Aorta (tissue), 5 donors: ENCODE data around the gene USP6NL. TPM values are rescaled to one million over a fixed set of nuclear protein-coding genes. Genes with fewer than 3 reads are reported as not detected.

ENCODE experiments used
- ATAC-seq: fragments of 200-7000 bp; cut with Tn5 transposase; one replicate; pipeline ENCODE4 v1.9.1; 2022; ENCODE audit warnings: moderate library complexity; ENCODE audit not compliant: low FRiP score
- DNase-seq, 2 donors: peaks; one replicate each; pipeline ENCODE4 v3.0.0-alpha.2; 2020
- H3K27ac ChIP-seq, 2 donors: one replicate each; pipeline ENCODE4 v1.5.1; 2013; ENCODE audit warnings: low read length in 2 of 2, mild to moderate bottlenecking in 2 of 2, moderate library complexity in 2 of 2, control low read depth in 1 of 2, inconsistent platforms in 1 of 2, low read depth in 1 of 2
- H3K27me3 ChIP-seq, 2 donors: one replicate each; pipeline ENCODE4 v1.6.1; 2013; ENCODE audit warnings: control low read depth in 1 of 2, low read length in 1 of 2, mild to moderate bottlenecking in 1 of 2, moderate library complexity in 1 of 2; ENCODE audit not compliant: insufficient read depth in 2 of 2, control insufficient read depth in 1 of 2
- H3K36me3 ChIP-seq, 2 donors: one replicate each; pipeline ENCODE4 v1.6.1; 2013; ENCODE audit warnings: control low read depth in 1 of 2, low read length in 1 of 2, mild to moderate bottlenecking in 1 of 2; ENCODE audit not compliant: insufficient read depth in 2 of 2, control insufficient read depth in 1 of 2
- H3K4me1 ChIP-seq, 2 donors: one replicate each; pipeline ENCODE4 v1.6.1; 2013; ENCODE audit warnings: low read length in 2 of 2, control low read depth in 1 of 2, mild to moderate bottlenecking in 1 of 2, moderate library complexity in 1 of 2; ENCODE audit not compliant: insufficient read depth in 2 of 2, control insufficient read depth in 1 of 2
- H3K4me3 ChIP-seq, 2 donors: one replicate each; pipeline ENCODE4 v1.5.1; 2013; ENCODE audit warnings: low read length in 2 of 2, control low read depth in 1 of 2, mild to moderate bottlenecking in 1 of 2
- H3K9me3 ChIP-seq: one replicate; pipeline ENCODE4 v1.6.1; 2013; ENCODE audit warnings: mild to moderate bottlenecking, low read length; ENCODE audit not compliant: control insufficient read depth
- WGBS, 2 donors: extraction: QIAGEN DNeasy Blood & Tissue Kit; methylation state at CpG; one replicate each; pipeline ENCODE4 v1.1.7; 2013; 5-methylcytosine and 5-hydroxymethylcytosine counted together
- intact Hi-C, 2 donors: fragments of 100-400 bp; cut with DNase I; formaldehyde crosslinking; loops; one replicate each; pipeline versions ENCODE4 v1.14.2 to v1.15.0; 2022
- polyA plus RNA-seq, 2 donors: library from polyadenylated mRNA; stranded (reverse); fragments of 200-250 nt; gene quantifications; one replicate each; pipeline ENCODE4 v1.2.3, GENCODE V29; 2013
- total RNA-seq, 2 donors: library from RNA; stranded (reverse); fragmentation: NEBNext Ultra II Directional; extraction: Animal tissue kit (Norgen Biotek cat#: 25700); gene quantifications; one replicate each; pipeline ENCODE4 v1.2.1, GENCODE V29; 2021
- donor health status: healthy with polysubstance abuse.
- donor health status: Bipolar disorder and iron deficiency.
- donor health status: DM: no; HTN: no; CAD: no.
- donor health status: DM: no; HTN: no; CAD: no.
- donor health status: DM: yes; HTN: yes; CAD: no.

Gene USP6NL
- total and polyA plus RNA-seq, 4 donors = 3.8 to 12.5 (median 7.7) TPM

DNA sequence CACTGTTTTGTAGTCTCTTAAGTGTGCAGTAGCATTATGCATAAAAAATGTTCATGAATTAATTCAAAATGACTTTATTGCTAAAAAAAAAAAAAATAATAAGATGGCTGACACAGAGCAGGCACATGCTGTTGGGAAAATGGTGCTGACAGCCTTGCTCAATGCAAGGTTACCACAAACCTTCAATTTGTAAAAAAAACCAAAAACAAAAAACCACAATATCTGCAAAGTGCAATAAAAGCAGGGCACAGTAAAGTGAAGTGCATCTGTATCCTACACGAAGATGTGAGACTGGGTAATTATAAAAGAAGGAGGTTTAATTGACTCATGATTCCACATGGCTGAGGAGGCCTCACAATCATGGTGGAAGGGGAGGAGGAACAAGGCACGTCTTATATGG lies 185.8 kb downstream of the USP6NL start:
- Histone ChIP-seq H3K4me3 (no peak overlapping the region), H3K9me3 (peaks cover 10% of the 10 kb centered on the region), H3K27ac (no peak overlapping the region), H3K27me3 (no peaks in the 10 kb centered on the region), H3K36me3 (no peaks in the 10 kb centered on the region), H3K4me1 (no peaks in the 10 kb centered on the region)
- DNase-seq (no peak), ATAC-seq (no peak)
- intact Hi-C loops = loop anchor here in 1 of 2 donors (2.0 kb wide), 1 partner anchor 47 kb away; no protein-coding TSS in a partner anchor
- 82 to 88% methylated on average over 2 of the region's 2 CpGs for WGBS, 2 donors

DNA sequence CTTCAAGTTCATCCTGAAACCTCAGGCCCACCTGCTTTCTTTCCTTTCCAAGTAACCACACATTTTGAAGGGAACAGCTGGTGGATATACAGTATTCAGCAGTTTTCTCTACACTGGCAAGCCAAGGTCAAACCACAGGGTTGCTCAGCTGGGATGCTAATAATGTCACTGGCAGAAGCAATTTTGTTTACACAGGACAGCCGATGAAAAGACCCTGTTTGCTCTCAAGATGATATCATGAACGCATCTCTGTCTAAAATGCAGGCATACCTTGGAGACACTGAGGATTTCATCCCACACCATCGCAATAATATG lies 186.2 kb downstream of the USP6NL start:
- DNase-seq = no peak
- WGBS, 2 donors = 96 to 98% methylated on average over 3 of the region's 3 CpGs
- intact Hi-C loops = loop anchor here in 1 of 2 donors (2.0 kb wide), 1 partner anchor 48 kb away; no protein-coding TSS in a partner anchor

DNA sequence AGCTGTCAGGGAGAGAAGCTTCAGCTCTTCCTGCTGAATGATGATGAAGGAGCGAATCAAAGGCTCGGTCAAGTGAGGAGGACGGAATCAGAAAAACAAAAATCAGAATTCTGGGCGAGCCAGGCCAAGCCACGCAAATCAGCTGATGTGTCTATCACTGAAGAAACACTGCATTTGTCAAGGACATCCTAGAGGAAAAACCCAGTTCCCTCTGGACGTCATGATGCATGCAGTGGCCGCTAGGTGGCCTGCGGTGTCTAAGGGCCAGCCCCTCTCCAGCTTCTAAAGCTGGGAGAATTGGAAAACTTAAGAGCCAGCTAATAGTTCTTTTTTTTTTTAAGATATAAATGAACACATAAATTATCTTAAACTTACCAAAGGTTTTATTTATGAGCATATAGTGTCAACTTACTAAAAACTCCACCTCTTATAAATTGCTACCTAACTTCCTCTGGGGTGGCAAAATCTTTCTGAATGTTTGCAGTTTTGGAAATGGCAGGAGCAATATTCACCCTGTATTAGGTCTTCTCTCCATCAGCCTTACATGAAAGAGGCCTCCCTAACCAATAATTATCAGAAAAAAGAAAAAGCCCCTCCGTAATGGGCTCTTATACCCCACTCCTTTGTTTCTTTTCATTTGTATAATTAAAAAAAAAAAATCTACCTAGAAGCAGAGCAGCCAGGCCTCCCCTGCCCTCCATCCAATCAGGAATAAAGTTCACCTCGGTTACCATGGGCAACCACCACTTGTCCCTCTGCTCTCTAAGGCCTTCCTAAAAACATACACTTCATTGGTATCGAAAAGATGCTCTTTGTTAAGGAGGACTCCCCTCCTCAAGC lies 186.8 kb downstream of the USP6NL start:
- no peak for ATAC-seq

More for the DNA sequence above, 186.2 kb downstream of the USP6NL start:
- peaks cover 9% of the 10 kb centered on the region for H3K9me3 ChIP-seq
- H3K4me3 ChIP-seq = no peak overlapping the region
- no peaks in the 10 kb centered on the region for H3K4me1 ChIP-seq
- H3K27me3 ChIP-seq = no peaks in the 10 kb centered on the region
- ATAC-seq = no peak
- no peaks in the 10 kb centered on the region for H3K36me3 ChIP-seq
- H3K27ac ChIP-seq = no peak overlapping the region

DNA sequence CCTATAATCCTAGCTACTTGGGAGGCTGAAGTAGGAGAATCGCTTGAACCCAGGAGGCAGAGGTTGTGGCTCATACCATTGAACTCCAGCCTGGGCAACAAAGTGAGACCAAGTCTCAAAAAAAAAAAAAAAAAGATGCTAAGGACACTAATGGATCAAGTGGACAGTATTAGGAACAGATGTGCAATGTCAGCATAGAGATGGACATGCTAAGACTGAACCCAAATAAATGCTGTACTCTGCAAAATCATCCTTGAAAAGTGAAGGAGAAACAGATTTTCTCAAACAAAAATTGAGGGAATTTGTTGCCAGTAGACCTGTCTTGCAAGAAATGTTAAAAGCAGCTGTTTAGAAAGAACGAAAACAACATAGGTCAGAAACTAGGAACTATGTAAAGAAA lies 194.5 kb downstream of the USP6NL start:
- H3K4me3 ChIP-seq = no peak overlapping the region
- WGBS, 2 donors = 71 to 88% methylated on average over 2 of the region's 2 CpGs
- intact Hi-C loops = no loop called here

More for the DNA sequence above, 186.8 kb downstream of the USP6NL start:
- H3K4me1 ChIP-seq = no peaks in the 10 kb centered on the region
- no peak for DNase-seq
- H3K27me3 ChIP-seq = no peaks in the 10 kb centered on the region
- H3K4me3 ChIP-seq = no peak overlapping the region
- no peak overlapping the region for H3K27ac ChIP-seq
- H3K9me3 ChIP-seq = peaks cover 5% of the 10 kb centered on the region
- no peaks in the 10 kb centered on the region for H3K36me3 ChIP-seq
- intact Hi-C loops = loop anchor here in 1 of 2 donors (2.0 kb wide), 1 partner anchor 48 kb away; no protein-coding TSS in a partner anchor
- WGBS, 2 donors = 36 to 38% methylated on average over 11 of the region's 11 CpGs

GRCh38 chr10:11415095-11415494 lies 196.4 kb downstream of the USP6NL start:
- Histone ChIP-seq H3K27me3 (no peaks in the 10 kb centered on the region), H3K27ac (no peak overlapping the region), H3K4me3 (no peak overlapping the region), H3K9me3 (peaks cover 10% of the 10 kb centered on the region), H3K36me3 (no peaks in the 10 kb centered on the region), H3K4me1 (no peaks in the 10 kb centered on the region)
- ATAC-seq (no peak), DNase-seq (no peak)
- WGBS, 2 donors = 67 to 74% methylated on average over 5 of the region's 5 CpGs
- intact Hi-C loops = no loop called here

More for the DNA sequence above, 194.5 kb downstream of the USP6NL start:
- no peaks in the 10 kb centered on the region for H3K27me3 ChIP-seq
- peaks cover 9% of the 10 kb centered on the region for H3K9me3 ChIP-seq
- ATAC-seq (no peak), DNase-seq (no peak)
- no peaks in the 10 kb centered on the region for H3K36me3 ChIP-seq
- no peak overlapping the region for H3K27ac ChIP-seq
- no peaks in the 10 kb centered on the region for H3K4me1 ChIP-seq

- no peak for ATAC-seq
- WGBS, 2 donors = 61 to 62% methylated on average over 7 of the region's 7 CpGs
- H3K27ac ChIP-seq = no peak overlapping the region
These were observed 197.0 kb downstream of the USP6NL start for GRCh38 chr10:11414314-11415038.

DNA sequence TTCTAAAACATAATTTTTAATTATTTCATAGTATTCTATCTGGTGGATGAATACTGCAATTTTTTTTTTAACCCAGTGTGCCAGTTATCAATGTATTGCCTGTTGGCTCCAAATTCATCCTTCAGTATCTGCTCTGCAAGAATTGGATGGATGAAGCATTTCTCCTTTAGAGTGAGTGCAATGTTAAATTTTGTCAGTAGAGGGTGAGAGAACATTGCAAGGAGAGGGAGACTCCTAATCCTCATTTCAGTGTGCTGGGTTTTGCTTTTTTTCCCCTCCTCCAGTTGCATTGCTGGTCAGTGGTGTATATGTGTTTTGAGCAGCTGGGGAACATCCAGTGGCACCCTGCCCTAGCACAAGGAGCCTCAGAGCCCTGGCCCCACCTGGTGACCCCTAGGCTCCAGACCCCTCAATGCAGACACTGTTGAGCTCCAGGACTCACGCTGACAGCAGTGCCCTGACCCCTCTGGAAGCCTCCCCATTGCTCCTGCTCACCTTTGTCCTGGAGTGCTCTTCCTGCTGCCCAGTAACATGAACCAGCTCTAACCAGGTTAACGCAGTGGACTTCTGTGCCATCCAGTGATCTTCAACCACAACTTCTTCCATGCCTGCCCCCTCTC lies 199.4 kb downstream of the USP6NL start:
- ATAC-seq = no peak
- no peaks in the 10 kb centered on the region for H3K4me1 ChIP-seq
- no peak overlapping the region for H3K4me3 ChIP-seq
- H3K27ac ChIP-seq = no peak overlapping the region
- peaks cover 10% of the 10 kb centered on the region for H3K9me3 ChIP-seq
- WGBS, 2 donors = 89 to 92% methylated on average over 2 of the region's 2 CpGs
- no peak for DNase-seq
- H3K27me3 ChIP-seq = no peaks in the 10 kb centered on the region
- intact Hi-C loops = no loop called here
- no peaks in the 10 kb centered on the region for H3K36me3 ChIP-seq

More at GRCh38 chr10:11414314-11415038, 197.0 kb downstream of the USP6NL start:
- no peak for DNase-seq
- Histone ChIP-seq H3K36me3 (no peaks in the 10 kb centered on the region), H3K4me3 (no peak overlapping the region), H3K27me3 (no peaks in the 10 kb centered on the region), H3K9me3 (peaks cover 10% of the 10 kb centered on the region), H3K4me1 (no peaks in the 10 kb centered on the region)
- intact Hi-C loops = no loop called here

DNA sequence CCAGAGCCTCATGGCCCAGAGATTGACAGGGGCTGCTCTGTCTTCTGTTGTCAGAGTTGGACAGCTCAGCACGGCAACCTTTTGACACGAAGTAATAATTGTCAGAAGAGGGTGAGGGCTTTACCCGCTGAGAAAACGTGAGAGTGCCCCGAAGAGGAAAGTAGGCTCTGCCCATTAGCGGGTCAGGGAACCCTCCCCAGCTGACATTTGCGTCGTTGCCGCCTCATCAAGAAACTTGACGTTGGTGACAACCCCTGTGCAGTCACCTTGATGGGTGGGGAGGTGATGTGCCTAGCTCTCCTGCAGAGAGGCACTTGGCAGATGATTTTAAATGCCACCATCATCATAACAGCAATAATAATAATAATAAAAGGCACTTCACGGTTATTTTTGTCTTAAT lies 202.1 kb downstream of the USP6NL start:
- no peak for ATAC-seq
- no peaks in the 10 kb centered on the region for H3K4me1 ChIP-seq
- H3K36me3 ChIP-seq = no peaks in the 10 kb centered on the region
- H3K27ac ChIP-seq = no peak overlapping the region
- intact Hi-C loops = no loop called here
- WGBS, 2 donors = 69 to 70% methylated on average over 11 of the region's 11 CpGs
- no peak for DNase-seq
- no peaks in the 10 kb centered on the region for H3K27me3 ChIP-seq
- H3K9me3 ChIP-seq = peaks cover 10% of the 10 kb centered on the region
- H3K4me3 ChIP-seq = no peak overlapping the region
